Measurements from ENCODE around the gene STK17B.

- TF ChIP-seq CTCF (conservative IDR thresholded peaks at IDR 0.05; ENCODE audit: low read length) (no peak), EZH2phosphoT487 (IDR thresholded peaks at IDR 0.05; ENCODE audit: borderline replicate concordance, low read depth, low read length) (no peak)
Measured at GRCh38 chr2:196148736-196149135, 22.6 kb downstream of the STK17B start.

Data from OCI-LY7 (cell line).